Endothelial cell of umbilical vein (primary cell): ENCODE results near the gene ACTG1. TPM values are rescaled to one million over a fixed set of nuclear protein-coding genes. Genes with fewer than 3 reads are reported as not detected.

Source experiments
- BruUV-seq: library from RNA; stranded (reverse); fragments of 400-500 nt; replicated peaks from 2 replicates; lab custom pipeline; 2021; lab: Mats Ljungman, UMichigan
- CTCF ChIA-PET: fragments of 300-600, 350-600 bp; sonication (Branson Sonifier 250); formaldehyde crosslinking; loops from one replicate; lab custom pipeline; 2021; ENCODE audit warnings: antibody characterized with exemption, inconsistent platforms; lab: Charles Lee
- POLR2A ChIA-PET: fragments of 300-600, 350-600 bp; sonication (Branson Sonifier 250); formaldehyde crosslinking; loops from one replicate; lab custom pipeline; 2021; ENCODE audit warnings: antibody characterized with exemption, inconsistent platforms; lab: Charles Lee
- DNase-seq: peaks from one replicate; pipeline ENCODE4 v3.0.0-alpha.2; 2011; ENCODE audit warnings: low read depth, low spot score
- FAIRE-seq: peaks from 2 replicates; lab custom pipeline; 2011; peaks lifted over from hg19 to GRCh38; lab: Jason Lieb, UNC
- H2AFZ ChIP-seq: 2 replicates; pipeline ENCODE4 v1.6.0; 2012; ENCODE audit warnings: low read depth, low read length, control low read depth, inconsistent platforms
- H3K27ac ChIP-seq: 2 replicates; pipeline ENCODE4 v1.5.1; 2011; ENCODE audit warnings: low read depth, mild to moderate bottlenecking, control low read depth, low read length, moderate library complexity; ENCODE audit not compliant: insufficient read depth
- H3K27me3 ChIP-seq, 2 experiments: 2 replicates each; pipeline versions ENCODE4 v1.6.0 to v1.6.1; 2011; ENCODE audit warnings: low read length in 2 of 2, mixed read lengths in 1 of 2; ENCODE audit not compliant: control insufficient read depth in 2 of 2, insufficient read depth in 2 of 2
- H3K36me3 ChIP-seq, 2 experiments: 2 replicates in 1 of 2; 3 replicates in 1 of 2; pipeline ENCODE4 v1.5.1; 2011; ENCODE audit warnings: low read length in 2 of 2, mild to moderate bottlenecking in 1 of 2, moderate library complexity in 1 of 2; ENCODE audit not compliant: control insufficient read depth in 2 of 2, insufficient read depth in 2 of 2; ENCODE audit errors: extremely low read depth in 1 of 2
- H3K4me1 ChIP-seq: 3 replicates; pipeline ENCODE4 v1.5.1; 2011; ENCODE audit warnings: mild to moderate bottlenecking, low read length; ENCODE audit not compliant: control insufficient read depth, insufficient read depth; ENCODE audit errors: extremely low read depth
- H3K4me2 ChIP-seq: 2 replicates; pipeline ENCODE4 v1.6.1; 2011; ENCODE audit warnings: low read length, control low read depth, mixed read lengths; ENCODE audit not compliant: insufficient read depth
- H3K4me3 ChIP-seq, 3 experiments: fragments of 200-600 bp in 1 of 3; sonication (generic), shearing (Covaris generic) in 1 of 3; replicated peaks in 1 of 3; 2 replicates each; pipeline ENCODE4 v1.5.1; 2011 to 2016; ENCODE audit warnings: control low read depth in 3 of 3, low read length in 3 of 3, mild to moderate bottlenecking in 2 of 3, inconsistent platforms in 1 of 3, low read depth in 1 of 3, moderate library complexity in 1 of 3; ENCODE audit not compliant: insufficient read depth in 1 of 3
- H3K79me2 ChIP-seq: 2 replicates; pipeline ENCODE4 v1.6.0; 2012; ENCODE audit warnings: low read length, inconsistent platforms; ENCODE audit not compliant: control insufficient read depth, insufficient read depth
- H3K9ac ChIP-seq: replicated peaks from 2 replicates; pipeline ENCODE3; 2011; ENCODE audit warnings: low read length, control low read depth; ENCODE audit not compliant: insufficient read depth; ENCODE audit errors: extremely low read depth
- H3K9me1 ChIP-seq: replicated peaks from 3 replicates; pipeline ENCODE4 v1.6.0; 2011; ENCODE audit warnings: mild to moderate bottlenecking, low read length; ENCODE audit not compliant: control insufficient read depth, insufficient read depth; ENCODE audit errors: extremely low read depth
- H3K9me3 ChIP-seq: replicated peaks from 2 replicates; pipeline ENCODE4 v1.5.1; 2012; ENCODE audit warnings: low read length, inconsistent platforms; ENCODE audit not compliant: control insufficient read depth, insufficient read depth
- H4K20me1 ChIP-seq: replicated peaks from 2 replicates; pipeline ENCODE3; 2011; ENCODE audit warnings: mild to moderate bottlenecking, low read length; ENCODE audit not compliant: control insufficient read depth, insufficient read depth; ENCODE audit errors: extremely low read depth
- EZH2 ChIP-seq: IDR thresholded peaks from 2 replicates; pipeline ENCODE4 v1.6.1; 2012; ENCODE audit warnings: borderline replicate concordance, low read depth, mild to moderate bottlenecking, moderate library complexity, low read length, inconsistent platforms; ENCODE audit not compliant: severe bottlenecking
- FOS ChIP-seq: IDR thresholded peaks from 2 replicates; pipeline ENCODE4 v1.6.1; 2011; ENCODE audit warnings: mild to moderate bottlenecking, low read length, moderate library complexity, borderline replicate concordance; ENCODE audit not compliant: insufficient read depth
- GATA2 ChIP-seq: IDR thresholded peaks from 2 replicates; pipeline ENCODE4 v1.7.0; 2011; ENCODE audit warnings: low read depth, mild to moderate bottlenecking, moderate library complexity, mixed read lengths, low read length; ENCODE audit not compliant: insufficient read length, insufficient read depth
- JUN ChIP-seq: IDR thresholded peaks from 2 replicates; pipeline ENCODE4 v1.6.1; 2011; ENCODE audit warnings: borderline replicate concordance, low read depth; ENCODE audit not compliant: insufficient read length, insufficient read depth
- MYC ChIP-seq: IDR thresholded peaks from one replicate; pipeline ENCODE4 v1.6.1; 2011; ENCODE audit warnings: mild to moderate bottlenecking, low read depth, low read length
- POLR2A ChIP-seq: IDR thresholded peaks from 2 replicates; pipeline ENCODE4 v1.6.1; 2012; ENCODE audit warnings: low read depth, mild to moderate bottlenecking, control low read depth, low read length
- POLR2AphosphoS5 ChIP-seq: IDR thresholded peaks from 2 replicates; pipeline ENCODE4 v1.6.1; 2012; ENCODE audit warnings: low read depth, mild to moderate bottlenecking, control low read depth, low read length, moderate library complexity; ENCODE audit not compliant: insufficient read depth
- dilution Hi-C: fragments of 300-500 bp; cut with MboI; formaldehyde crosslinking; loops from one replicate; pipeline ENCODE4 v1.15.0; 2019; ENCODE audit warnings: low sequenced_read_pairs; ENCODE audit not compliant: extremely low pct_ligation_motif_present
- intact Hi-C: fragments of 100-400 bp; cut with micrococcal nuclease; formaldehyde crosslinking; loops from one replicate; pipeline ENCODE4 v1.10.0; 2022
- polyA plus RNA-seq, 4 experiments: library from polyadenylated mRNA; depleted of rRNA in 3 of 4; stranded (reverse) in 3 of 4; unstranded in 1 of 4; fragments of >200 nt; gene quantifications; 2 replicates each; pipeline versions ENCODE4 v1.2.1 to v1.2.3, GENCODE V29; 2011 to 2012; ENCODE audit warnings: missing spikeins in 1 of 4
- total RNA-seq: library from RNA; stranded (reverse); gene quantifications from 2 replicates; pipeline ENCODE4 v1.2.3, GENCODE V29; 2021
- TF ChIP-seq, protein P1 (sequence below), 2 donors: IDR thresholded peaks; 1 replicate in 1 of 2; 2 replicates in 1 of 2; pipeline ENCODE4 v1.5.1; 2011; ENCODE audit warnings: low read length in 2 of 2, mild to moderate bottlenecking in 2 of 2, moderate library complexity in 2 of 2, control low read depth in 1 of 2, inconsistent platforms in 1 of 2, low read depth in 1 of 2; ENCODE audit not compliant: insufficient read depth in 1 of 2; ENCODE audit errors: extremely low read depth in 1 of 2
- TF ChIP-seq, protein P2 (sequence below): IDR thresholded peaks from 2 replicates; pipeline ENCODE4 v1.6.1; 2011; ENCODE audit not compliant: insufficient read depth, insufficient read length

Gene ACTG1
- total and polyA plus RNA-seq, 2 donors (not counting 3 experiments of a cell fraction or from before 2014, with no cell fraction given): 6,127 to 10,663 TPM

DNA sequence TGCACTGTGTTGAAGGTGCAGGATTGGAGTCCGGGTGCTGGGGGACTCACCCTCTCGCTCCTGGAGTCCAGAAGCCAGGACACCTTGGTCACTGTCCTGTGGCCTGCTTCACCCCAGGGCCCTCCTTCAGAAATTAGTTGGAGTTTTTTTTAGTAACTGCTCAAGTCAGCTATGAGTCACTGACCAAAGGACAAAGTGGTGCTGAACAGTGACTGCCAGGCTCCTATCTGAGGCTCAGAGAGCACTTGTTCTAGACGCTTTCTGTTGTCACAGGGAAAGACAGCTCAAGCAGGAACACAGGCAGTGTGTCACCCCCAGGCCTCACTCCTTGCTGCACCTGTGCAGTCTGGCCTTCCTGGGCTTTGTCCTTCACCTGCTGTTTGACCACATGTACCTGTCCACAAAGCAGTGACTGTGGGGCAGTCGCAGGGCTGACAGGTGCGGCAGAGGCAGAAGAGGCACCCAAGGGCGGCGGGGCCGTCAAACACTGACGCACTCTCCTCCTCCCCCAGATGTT lies 43.6 kb upstream of the ACTG1 start:
- peak; percentile 81 for FAIRE-seq

DNA sequence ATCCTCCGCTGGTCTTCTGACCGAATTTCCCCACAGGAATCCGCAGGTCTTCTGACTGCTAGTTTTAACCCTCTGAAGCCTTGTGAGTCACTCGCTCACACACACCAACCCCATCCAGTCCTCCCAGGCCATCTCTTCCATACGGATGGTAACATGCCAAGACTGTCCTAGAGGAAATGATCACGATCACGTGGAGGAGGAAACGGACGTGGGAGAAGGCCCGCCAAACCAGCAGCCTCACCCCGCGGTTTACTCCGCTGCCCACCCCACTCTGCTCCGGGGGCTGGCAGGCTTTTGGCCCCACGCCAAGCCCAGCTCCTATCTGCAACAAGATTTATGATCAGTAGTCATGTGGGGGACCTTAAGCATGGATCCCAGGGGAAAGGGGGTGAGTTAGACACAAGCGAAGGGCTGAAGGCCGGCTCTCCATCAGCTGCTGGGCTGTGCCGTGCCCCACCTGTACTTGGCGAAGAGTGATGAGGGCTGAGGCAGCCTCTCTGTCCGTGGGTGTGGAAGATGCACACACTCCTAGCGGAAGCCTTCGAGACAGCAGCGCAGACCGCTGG lies 41.1 kb upstream of the ACTG1 start:
- Histone ChIP-seq H3K4me1 (peaks cover 46% of the 10 kb centered on the region), H3K36me3 (peaks cover 0 to 33% of the 10 kb centered on the region in 2 experiments), H3K9ac (peak overlapping the region; percentile 64), H3K4me2 (peak overlapping the region; percentile 76), H3K9me1 (no peaks in the 10 kb centered on the region), H3K27ac (peak overlapping the region; percentile 79), H3K9me3 (no peaks in the 10 kb centered on the region), H3K79me2 (peaks cover 30% of the 10 kb centered on the region), H4K20me1 (no peaks in the 10 kb centered on the region), H3K27me3 (no peaks in the 10 kb centered on the region), H3K4me3 (peak overlapping the region in 2 of 3 experiments; percentile 61 to 93), H2AFZ (no peak overlapping the region)
- dilution Hi-C loops (no loop called here), intact Hi-C loops (loop anchor here (1.0 to 2.0 kb wide), 5 partner anchors 8 to 48 kb away; no protein-coding TSS in a partner anchor)
- BruUV-seq: no TSS peak
- peak; percentile 87 for FAIRE-seq
- TF ChIP-seq, protein P1, sequence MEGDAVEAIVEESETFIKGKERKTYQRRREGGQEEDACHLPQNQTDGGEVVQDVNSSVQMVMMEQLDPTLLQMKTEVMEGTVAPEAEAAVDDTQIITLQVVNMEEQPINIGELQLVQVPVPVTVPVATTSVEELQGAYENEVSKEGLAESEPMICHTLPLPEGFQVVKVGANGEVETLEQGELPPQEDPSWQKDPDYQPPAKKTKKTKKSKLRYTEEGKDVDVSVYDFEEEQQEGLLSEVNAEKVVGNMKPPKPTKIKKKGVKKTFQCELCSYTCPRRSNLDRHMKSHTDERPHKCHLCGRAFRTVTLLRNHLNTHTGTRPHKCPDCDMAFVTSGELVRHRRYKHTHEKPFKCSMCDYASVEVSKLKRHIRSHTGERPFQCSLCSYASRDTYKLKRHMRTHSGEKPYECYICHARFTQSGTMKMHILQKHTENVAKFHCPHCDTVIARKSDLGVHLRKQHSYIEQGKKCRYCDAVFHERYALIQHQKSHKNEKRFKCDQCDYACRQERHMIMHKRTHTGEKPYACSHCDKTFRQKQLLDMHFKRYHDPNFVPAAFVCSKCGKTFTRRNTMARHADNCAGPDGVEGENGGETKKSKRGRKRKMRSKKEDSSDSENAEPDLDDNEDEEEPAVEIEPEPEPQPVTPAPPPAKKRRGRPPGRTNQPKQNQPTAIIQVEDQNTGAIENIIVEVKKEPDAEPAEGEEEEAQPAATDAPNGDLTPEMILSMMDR (IDR thresholded peaks at IDR 0.05; ENCODE audit: extremely low read depth in 1 of 2, insufficient read depth in 1 of 2, low read depth in 1 of 2, low read length in 2 of 2): no peak
- peak; percentile 37 for TF ChIP-seq MYC
- TF ChIP-seq EZH2: no peak
- TF ChIP-seq POLR2A: no peak
- TF ChIP-seq, protein P2, sequence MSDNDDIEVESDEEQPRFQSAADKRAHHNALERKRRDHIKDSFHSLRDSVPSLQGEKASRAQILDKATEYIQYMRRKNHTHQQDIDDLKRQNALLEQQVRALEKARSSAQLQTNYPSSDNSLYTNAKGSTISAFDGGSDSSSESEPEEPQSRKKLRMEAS: peak; percentile 97
- TF ChIP-seq JUN: peak; percentile 52
- peak; percentile 76 for TF ChIP-seq POLR2AphosphoS5
- TF ChIP-seq GATA2: peak; percentile 17
- TF ChIP-seq FOS: peak; percentile 84
- DNase-seq: peak; percentile 89
- CTCF ChIA-PET: interaction anchor here (0.8 to 3.2 kb wide), 2 partner anchors 13 to 48 kb away, joined by 4 to 16 read pairs; no protein-coding TSS in a partner anchor
- POLR2A ChIA-PET: interaction anchor here (1.2 kb wide), 1 partner anchor 13 kb away, joined by 4 read pairs; no protein-coding TSS in a partner anchor

More for the DNA sequence above, 43.6 kb upstream of the ACTG1 start:
- H3K4me2 ChIP-seq: no peak overlapping the region
- no peak for DNase-seq
- TF ChIP-seq JUN (peak; percentile 26), POLR2A (no peak), FOS (peak; percentile 52)
- TF ChIP-seq, protein P2: no peak
- no peaks in the 10 kb centered on the region for H4K20me1 ChIP-seq
- ChIA-PET POLR2A (no interaction called here), CTCF (interaction anchor here (1.5 to 3.2 kb wide), 2 partner anchors 10 to 27 kb away, joined by 5 to 16 read pairs; no protein-coding TSS in a partner anchor)
- no peaks in the 10 kb centered on the region for H3K27me3 ChIP-seq
- dilution Hi-C loops: no loop called here
- H3K9ac ChIP-seq: no peak overlapping the region
- H3K4me3 ChIP-seq: no peak overlapping the region
- no TSS peak for BruUV-seq
- peaks cover 47% of the 10 kb centered on the region for H3K4me1 ChIP-seq
- peaks cover 0 to 33% of the 10 kb centered on the region in 2 experiments for H3K36me3 ChIP-seq
- H3K9me3 ChIP-seq: no peaks in the 10 kb centered on the region
- no peak overlapping the region for H2AFZ ChIP-seq
- H3K27ac ChIP-seq: no peak overlapping the region
- H3K9me1 ChIP-seq: no peaks in the 10 kb centered on the region
- intact Hi-C loops: no loop called here
- peaks cover 7% of the 10 kb centered on the region for H3K79me2 ChIP-seq
